DOHH2 (cell line): ENCODE results near the gene ROBO2.

Experiments used
- H3F3A ChIP-seq: fragments of 200-600 bp; sonication (generic), shearing (Covaris generic); 2 replicates; pipeline ENCODE4 v1.6.0; 2016; ENCODE audit warnings: antibody characterized with exemption, mild to moderate bottlenecking; ENCODE audit not compliant: control insufficient read depth, insufficient read depth
- H3K27ac ChIP-seq: fragments of 200-600 bp; sonication (generic); 2 replicates; pipeline ENCODE4 v1.5.1; 2014; ENCODE audit warnings: low read depth, mild to moderate bottlenecking, low read length, moderate library complexity
- H3K27me3 ChIP-seq: fragments of 200-600 bp; sonication (generic); 2 replicates; pipeline ENCODE4 v1.6.1; 2014; ENCODE audit warnings: mild to moderate bottlenecking, low read length, mixed read lengths; ENCODE audit not compliant: control insufficient read depth
- H3K36me3 ChIP-seq: fragments of 200-600 bp; sonication (generic); 2 replicates; pipeline ENCODE4 v1.6.1; 2014; ENCODE audit warnings: mild to moderate bottlenecking, low read length, moderate library complexity, mixed read lengths; ENCODE audit not compliant: control insufficient read depth
- H3K4me1 ChIP-seq: fragments of 200-600 bp; sonication (generic); 2 replicates; pipeline ENCODE4 v1.6.1; 2014; ENCODE audit warnings: mild to moderate bottlenecking, low read length, mixed read lengths; ENCODE audit not compliant: control insufficient read depth
- H3K4me2 ChIP-seq: fragments of 200-600 bp; sonication (generic); 2 replicates; pipeline ENCODE4 v1.6.0; 2014; ENCODE audit warnings: mild to moderate bottlenecking, low read length, moderate library complexity
- H3K4me3 ChIP-seq: fragments of 200-600 bp; sonication (generic); 2 replicates; pipeline ENCODE4 v1.5.1; 2014; ENCODE audit warnings: mild to moderate bottlenecking, low read length, mixed read lengths
- H3K79me2 ChIP-seq: fragments of 200-600 bp; sonication (generic); 2 replicates; pipeline ENCODE4 v1.6.1; 2014; ENCODE audit warnings: mild to moderate bottlenecking, low read length, mixed read lengths; ENCODE audit not compliant: control insufficient read depth
- H3K9me2 ChIP-seq: fragments of 200-600 bp; sonication (generic); replicated peaks from 2 replicates; pipeline ENCODE4 v1.6.1; 2014; ENCODE audit warnings: mild to moderate bottlenecking, low read length, mixed read lengths; ENCODE audit not compliant: control insufficient read depth
- H3K9me3 ChIP-seq: fragments of 200-600 bp; sonication (generic); 2 replicates; pipeline ENCODE4 v1.6.1; 2014; ENCODE audit warnings: antibody characterized with exemption, low read length, mixed read lengths; ENCODE audit not compliant: control insufficient read depth, insufficient read depth
- H4K20me1 ChIP-seq: fragments of 200-600 bp; sonication (generic); 2 replicates; pipeline ENCODE4 v1.6.0; 2014; ENCODE audit warnings: low read depth, mild to moderate bottlenecking, antibody characterized with exemption, low read length, moderate library complexity; ENCODE audit not compliant: control insufficient read depth, insufficient read depth
- CTCF ChIP-seq: fragments of 200-600 bp; sonication (generic); IDR thresholded peaks from one replicate; pipeline ENCODE4 v1.5.1; 2014; ENCODE audit warnings: antibody characterized with exemption, mild to moderate bottlenecking, low read depth, low read length; ENCODE audit not compliant: poor library complexity, severe bottlenecking
- EZH2phosphoT487 ChIP-seq: fragments of 200-600 bp; sonication (generic); IDR thresholded peaks from 2 replicates; pipeline ENCODE4 v1.6.1; 2017; ENCODE audit warnings: borderline replicate concordance, mild to moderate bottlenecking, antibody characterized with exemption, low read length, moderate library complexity, mixed read lengths

Gene ROBO2

GRCh38 chr3:77577264-77577663 is 537.4 kb downstream of the ROBO2 start:
- H3K27me3 ChIP-seq: no peaks in the 10 kb centered on the region
- no peaks in the 10 kb centered on the region; the same call in 1 of the 2 replicates for H3K9me3 ChIP-seq
- H4K20me1 ChIP-seq: no peaks in the 10 kb centered on the region
- H3K4me1 ChIP-seq: no peaks in the 10 kb centered on the region
- TF ChIP-seq EZH2phosphoT487 (no peak), CTCF (no peak)
- no peaks in the 10 kb centered on the region for H3K36me3 ChIP-seq
- no peaks in the 10 kb centered on the region for H3K9me2 ChIP-seq
- no peak overlapping the region for H3K4me2 ChIP-seq
- H3K79me2 ChIP-seq: no peaks in the 10 kb centered on the region
- H3F3A ChIP-seq: no peaks in the 10 kb centered on the region
- no peak overlapping the region for H3K4me3 ChIP-seq
- H3K27ac ChIP-seq: no peak overlapping the region

GRCh38 chr3:77586216-77586615 is 546.3 kb downstream of the ROBO2 start:
- Histone ChIP-seq H3K27ac (no peak overlapping the region), H3K9me2 (no peaks in the 10 kb centered on the region), H3K9me3 (no peaks in the 10 kb centered on the region; the same call in 1 of the 2 replicates), H3K79me2 (no peaks in the 10 kb centered on the region), H3K27me3 (no peaks in the 10 kb centered on the region), H3K4me3 (no peak overlapping the region), H3F3A (no peaks in the 10 kb centered on the region), H4K20me1 (no peaks in the 10 kb centered on the region), H3K4me1 (no peaks in the 10 kb centered on the region), H3K36me3 (no peaks in the 10 kb centered on the region), H3K4me2 (no peak overlapping the region)
- TF ChIP-seq EZH2phosphoT487: no peak
- TF ChIP-seq CTCF: no peak

GRCh38 chr3:77588863-77589262 is 549.0 kb downstream of the ROBO2 start:
- no peak for TF ChIP-seq CTCF
- no peak for TF ChIP-seq EZH2phosphoT487
- Histone ChIP-seq H3K27me3 (no peaks in the 10 kb centered on the region), H3K9me3 (no peaks in the 10 kb centered on the region; the same call in 1 of the 2 replicates), H3F3A (no peaks in the 10 kb centered on the region), H4K20me1 (no peaks in the 10 kb centered on the region), H3K4me2 (no peak overlapping the region), H3K9me2 (no peaks in the 10 kb centered on the region), H3K27ac (no peak overlapping the region), H3K4me1 (no peaks in the 10 kb centered on the region), H3K36me3 (no peaks in the 10 kb centered on the region), H3K4me3 (no peak overlapping the region), H3K79me2 (no peaks in the 10 kb centered on the region)

- Histone ChIP-seq H3K9me2 (no peaks in the 10 kb centered on the region), H3K9me3 (no peaks in the 10 kb centered on the region), H3K4me3 (no peak overlapping the region), H3K36me3 (no peaks in the 10 kb centered on the region), H3K27me3 (no peaks in the 10 kb centered on the region), H3F3A (no peaks in the 10 kb centered on the region), H3K27ac (no peak overlapping the region), H4K20me1 (no peaks in the 10 kb centered on the region), H3K4me1 (no peaks in the 10 kb centered on the region), H3K79me2 (no peaks in the 10 kb centered on the region), H3K4me2 (no peak overlapping the region)
- TF ChIP-seq CTCF: no peak
- no peak for TF ChIP-seq EZH2phosphoT487
Measured at GRCh38 chr3:77590191-77590590, 550.3 kb downstream of the ROBO2 start.
